GM04504 (cell line): ENCODE data around the gene FHIT.

Experiments used
- DNase-seq: peaks from one replicate; pipeline ENCODE4 v3.0.0-alpha.2; 2012; ENCODE audit warnings: low read depth

Gene FHIT

DNA sequence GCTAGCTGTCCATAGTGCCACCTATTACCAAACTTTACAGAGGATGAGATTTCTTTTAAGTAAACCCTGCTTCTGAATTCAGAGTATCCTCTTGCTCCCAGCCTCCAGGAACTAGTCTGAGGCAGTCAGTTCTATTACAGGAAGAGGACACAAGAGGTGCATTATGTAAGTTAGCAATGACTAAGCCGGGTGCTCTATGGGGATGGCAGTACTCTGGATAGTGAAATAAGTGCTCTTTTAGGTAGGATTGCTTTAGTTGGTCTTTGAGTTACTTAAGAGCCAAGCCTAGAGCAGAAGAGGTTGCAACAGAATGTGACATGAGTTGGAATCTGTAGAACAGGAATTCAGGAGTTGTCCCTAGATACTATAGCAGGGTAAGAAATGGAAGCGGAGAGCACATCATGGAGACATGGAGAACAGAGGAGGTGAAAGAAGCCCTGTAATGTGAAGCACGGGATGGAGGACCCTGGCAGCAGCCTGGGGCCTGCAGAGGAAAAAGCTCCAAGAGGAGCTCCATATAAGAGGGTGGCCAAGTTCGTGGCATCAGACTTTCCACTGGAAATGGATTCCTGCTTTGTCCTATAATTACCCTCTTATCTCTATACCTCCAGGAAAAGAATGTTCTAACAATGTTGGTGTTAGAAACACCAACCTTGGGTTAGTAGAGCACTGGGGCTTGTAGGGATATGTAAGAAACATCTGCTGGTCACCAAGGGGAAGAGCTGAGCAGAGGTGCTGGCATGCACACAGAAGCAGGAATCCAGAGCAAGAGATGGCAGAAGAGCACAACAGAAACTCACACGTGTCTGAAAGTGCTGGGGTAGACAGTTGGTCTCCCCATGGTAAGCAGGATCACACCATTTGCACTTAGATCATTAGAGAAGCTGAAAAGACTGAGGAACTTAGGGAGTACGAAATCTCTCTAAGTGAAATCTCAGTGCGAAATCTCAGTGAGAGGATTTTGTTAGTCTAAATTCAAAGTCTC lies 851.1 kb downstream of the FHIT start:
- peak; percentile 6 for DNase-seq

- no peak for DNase-seq
Measured at GRCh38 chr3:60399292-60399691, 852.0 kb downstream of the FHIT start.

DNA sequence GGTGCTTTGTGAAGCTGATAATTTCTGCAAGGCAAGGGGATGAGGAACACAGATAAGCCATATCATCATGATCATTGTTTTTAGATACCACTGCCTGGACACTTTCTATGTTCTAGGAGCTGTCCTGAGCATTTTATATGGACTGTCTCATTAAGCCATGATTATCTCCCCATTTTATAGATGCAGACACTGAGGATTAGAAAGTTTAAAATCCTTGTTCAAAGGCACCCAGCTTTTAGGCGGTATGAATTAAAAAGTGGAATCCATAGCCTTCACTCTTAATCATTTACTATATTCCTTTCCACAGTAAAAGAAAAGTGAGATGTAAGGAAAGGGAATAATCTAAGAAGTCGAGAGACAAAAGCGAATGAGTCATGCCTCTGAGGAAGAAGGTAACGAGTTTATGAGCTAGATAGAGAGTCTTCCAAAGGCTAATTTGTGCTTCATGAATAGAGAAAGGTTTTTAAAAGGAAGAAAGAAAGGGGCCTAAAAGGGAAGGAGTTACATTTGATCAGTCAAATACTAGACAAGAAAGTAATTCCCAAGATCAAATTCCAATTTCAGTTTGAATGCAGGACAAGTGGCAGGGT lies 856.0 kb downstream of the FHIT start:
- DNase-seq, result no peak

GRCh38 chr3:60393946-60394345 lies 857.3 kb downstream of the FHIT start:
- DNase-seq, result no peak

DNA sequence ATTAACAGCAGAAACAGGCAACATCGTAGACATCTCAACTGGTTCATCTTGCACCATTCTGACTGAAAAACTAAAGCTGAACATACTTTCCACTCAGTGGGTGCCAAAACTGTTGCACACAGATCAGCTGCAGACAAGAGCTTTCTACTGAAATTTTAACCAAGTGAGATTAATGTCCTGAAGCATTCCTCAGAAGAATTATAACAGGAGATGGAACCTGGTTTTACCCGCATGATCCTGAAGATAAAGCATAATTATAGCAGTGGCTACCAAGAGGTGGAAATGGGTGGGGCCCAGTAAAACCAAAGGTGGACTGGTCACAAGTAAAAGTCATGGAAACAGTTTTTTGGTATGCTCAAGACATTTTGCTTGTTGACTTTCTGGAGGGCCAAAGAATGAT lies 858.8 kb downstream of the FHIT start:
- DNase-seq, result no peak

- DNase-seq, result no peak
Measured at GRCh38 chr3:60391292-60391691, 860.0 kb downstream of the FHIT start.

DNA sequence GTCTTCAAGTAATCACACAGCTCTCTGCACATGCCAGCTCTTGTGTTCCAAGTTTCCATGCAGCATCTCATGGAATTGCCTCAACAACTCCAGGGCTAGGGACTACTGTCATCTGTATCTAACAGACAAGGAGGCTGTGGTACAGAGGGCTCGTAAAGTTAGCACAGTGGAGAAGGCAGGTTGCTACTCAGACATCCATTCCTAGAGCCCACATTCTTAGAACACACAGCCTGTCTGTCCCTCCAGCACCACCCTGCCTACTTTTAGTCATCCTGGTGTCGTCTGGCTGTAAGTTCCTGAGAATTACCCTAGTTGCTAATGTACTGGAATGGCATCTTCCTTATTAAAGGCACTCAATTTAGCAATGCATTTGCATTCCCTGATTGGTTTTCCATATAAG lies 862.5 kb downstream of the FHIT start:
- DNase-seq, result no peak

DNA sequence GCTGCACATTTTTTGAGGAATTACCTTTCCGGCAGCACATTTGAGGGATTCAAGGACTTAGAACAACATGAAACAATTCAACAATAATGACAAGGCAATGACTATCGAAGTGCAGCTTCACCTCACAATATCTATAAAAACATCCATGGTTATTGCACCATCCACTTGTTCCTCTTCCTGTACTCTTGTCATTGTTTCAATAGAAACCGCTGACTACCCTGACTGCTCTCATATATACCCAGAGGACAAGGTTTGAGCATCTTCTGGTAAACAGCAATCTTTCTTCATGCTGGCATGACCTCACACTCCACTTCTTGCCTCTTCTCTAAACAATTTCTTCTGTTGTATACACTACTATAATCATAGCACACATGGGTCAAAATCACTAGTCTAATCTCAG lies 864.9 kb downstream of the FHIT start:
- no peak for DNase-seq

DNA sequence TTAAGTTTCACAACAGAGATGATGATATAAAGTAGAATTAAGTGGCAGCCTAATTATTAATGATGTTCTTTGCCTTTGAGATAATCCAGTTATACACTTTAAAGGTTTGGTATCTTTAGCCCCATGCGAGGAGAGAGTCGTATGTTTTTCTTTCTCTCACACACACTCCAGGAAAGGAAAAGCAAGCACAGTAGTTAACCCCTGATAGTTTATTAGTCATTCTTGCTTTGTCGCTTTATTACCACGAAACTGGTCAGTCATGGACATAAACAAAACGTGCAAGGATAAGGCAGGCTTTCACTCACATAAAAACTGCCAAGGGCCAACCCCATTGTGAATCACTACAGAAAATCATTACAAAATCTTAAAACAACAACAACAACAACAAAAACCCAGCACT lies 866.9 kb downstream of the FHIT start:
- no peak for DNase-seq

- DNase-seq, result no peak
Measured at GRCh38 chr3:60383345-60383744, 867.9 kb downstream of the FHIT start.

DNA sequence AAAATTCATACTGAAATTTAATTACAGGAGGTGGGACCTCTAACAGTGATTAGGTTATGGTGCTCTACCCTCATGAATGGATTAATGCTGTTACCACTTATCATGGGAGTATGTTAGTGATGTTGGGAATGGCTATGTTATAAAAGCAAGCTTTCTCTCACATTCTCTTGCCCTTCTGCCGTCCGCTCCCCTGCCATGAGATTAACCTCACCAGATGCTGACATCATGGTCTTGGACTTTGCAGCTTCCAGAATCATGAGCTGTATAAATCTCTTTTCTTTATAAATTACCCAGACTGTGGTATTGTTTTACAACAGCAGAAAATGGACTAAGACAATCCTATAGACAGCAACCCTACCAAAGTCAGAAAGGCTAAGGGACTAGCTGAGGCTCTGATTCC lies 884.8 kb downstream of the FHIT start:
- DNase-seq, result no peak

DNA sequence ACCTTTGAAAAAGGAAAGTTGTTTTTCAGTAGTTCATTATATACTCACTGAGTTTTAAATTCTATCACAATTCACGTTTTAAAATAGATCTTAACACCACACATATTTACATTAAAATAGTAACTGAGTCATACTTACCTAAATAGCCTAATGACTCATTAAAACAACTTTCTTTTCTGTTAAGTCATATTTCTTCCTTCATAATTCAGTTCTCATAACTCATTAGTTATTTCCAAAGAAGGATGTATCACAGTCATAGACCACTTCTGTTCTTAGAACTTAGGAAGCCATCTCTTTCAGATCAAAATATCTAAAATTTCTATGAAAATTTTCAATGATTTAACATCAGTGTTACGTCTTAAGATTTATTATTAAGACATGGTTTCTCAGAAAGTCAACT lies 885.9 kb downstream of the FHIT start:
- DNase-seq, result no peak

- DNase-seq, result no peak
Measured at GRCh38 chr3:60364475-60364874, 886.8 kb downstream of the FHIT start.

GRCh38 chr3:60363817-60364216 lies 887.4 kb downstream of the FHIT start:
- DNase-seq, result no peak

- no peak for DNase-seq
Measured at GRCh38 chr3:60355825-60356224, 895.4 kb downstream of the FHIT start.

GRCh38 chr3:60351481-60351880 lies 899.8 kb downstream of the FHIT start:
- no peak for DNase-seq

DNA sequence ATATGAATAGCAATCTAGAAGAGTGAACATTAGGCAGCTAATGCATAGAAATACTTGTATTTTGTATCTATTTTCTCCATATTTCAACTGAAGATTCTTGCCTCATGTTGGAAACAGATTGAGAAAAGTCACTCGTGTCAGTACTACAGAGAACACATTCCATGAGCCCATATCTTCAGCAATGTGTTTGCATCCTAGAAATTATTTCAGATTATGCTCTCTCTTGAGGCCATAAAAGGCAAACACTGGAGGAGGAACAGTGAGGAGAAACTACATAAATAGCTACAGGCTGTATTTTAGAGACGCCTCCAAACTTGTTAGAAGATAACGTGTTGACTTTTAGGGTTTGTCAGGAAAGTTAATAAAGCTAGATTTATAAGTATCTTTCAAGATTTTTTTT lies 906.9 kb downstream of the FHIT start:
- no peak for DNase-seq

DNA sequence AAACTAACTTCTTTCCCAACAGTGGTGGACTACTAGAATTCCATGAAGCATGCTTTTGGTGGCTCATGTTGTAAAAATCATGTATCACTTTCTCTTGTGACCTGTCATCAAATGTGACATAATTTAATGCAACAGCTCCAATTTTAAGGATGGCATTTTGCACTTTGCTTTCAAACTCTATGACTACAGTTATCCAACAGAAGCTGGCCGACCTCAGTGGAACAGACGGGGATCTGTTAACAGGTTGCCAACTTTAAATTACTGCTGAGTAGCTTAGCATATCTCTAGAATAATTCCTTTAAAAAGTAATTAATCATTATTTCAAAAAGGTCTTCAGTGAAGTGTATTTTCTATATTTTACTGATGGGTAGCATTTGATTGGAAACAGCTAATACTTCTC lies 907.4 kb downstream of the FHIT start:
- DNase-seq, result no peak

- no peak for DNase-seq
Measured at GRCh38 chr3:60339304-60339703, 911.9 kb downstream of the FHIT start.

DNA sequence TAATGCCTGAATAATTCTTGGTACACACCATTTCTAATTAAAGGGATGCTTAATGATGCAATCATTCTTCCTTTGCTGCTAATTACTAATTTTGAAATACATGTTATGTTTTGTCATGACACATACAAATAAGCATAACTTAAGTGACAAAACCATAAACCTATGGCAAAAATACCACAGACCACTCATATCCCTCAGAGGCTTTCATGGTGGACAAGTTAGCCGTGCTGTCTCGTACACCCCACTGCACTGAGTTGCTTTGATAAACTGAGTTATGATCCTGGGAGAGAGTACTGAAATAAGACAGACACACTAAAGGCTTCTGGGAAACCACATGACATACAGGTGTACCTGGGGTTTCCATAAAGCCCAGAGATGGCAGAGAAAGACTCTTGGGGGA lies 913.8 kb downstream of the FHIT start:
- no peak for DNase-seq

DNA sequence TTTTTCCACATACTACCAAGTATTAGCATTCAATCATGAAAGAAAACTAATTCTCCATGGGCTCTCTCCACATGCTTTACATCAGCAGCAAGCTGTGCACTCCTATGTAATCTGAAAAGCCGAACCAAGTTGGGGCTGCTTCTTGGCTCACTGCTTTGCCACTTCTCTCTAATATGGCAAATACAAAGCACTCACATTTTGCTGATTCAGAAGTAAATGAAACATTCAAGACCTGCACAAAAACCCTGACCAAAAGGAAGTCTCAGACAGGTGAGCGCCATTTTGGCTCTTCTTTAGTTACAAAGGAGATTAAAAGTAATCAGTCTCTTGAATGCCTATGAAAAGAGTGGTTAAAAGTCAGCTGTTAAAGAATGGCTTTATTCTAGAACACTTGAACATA lies 915.2 kb downstream of the FHIT start:
- DNase-seq, result no peak

DNA sequence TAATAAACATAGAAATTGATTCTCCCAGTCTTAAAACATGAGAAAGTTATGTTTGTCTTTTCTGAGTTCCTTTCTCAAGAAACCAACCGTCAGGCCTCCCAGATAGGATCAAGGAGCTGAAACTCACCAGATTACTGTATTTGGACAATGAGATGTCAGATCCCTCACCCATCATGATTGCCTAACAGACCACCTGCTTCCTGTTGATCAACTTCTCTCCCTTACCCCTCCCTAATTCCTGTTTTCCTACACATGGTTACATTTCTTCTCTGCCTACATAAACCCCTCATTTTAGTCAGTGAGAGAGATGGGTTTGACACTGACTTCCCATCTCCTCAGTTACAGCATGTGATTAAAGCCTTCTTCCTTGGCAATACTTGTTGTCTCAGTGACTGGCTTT lies 917.5 kb downstream of the FHIT start:
- no peak for DNase-seq

- DNase-seq, result no peak
Measured at GRCh38 chr3:60330107-60330506, 921.1 kb downstream of the FHIT start.
